ENCODE measurements around the gene MORF4L2.

DNA sequence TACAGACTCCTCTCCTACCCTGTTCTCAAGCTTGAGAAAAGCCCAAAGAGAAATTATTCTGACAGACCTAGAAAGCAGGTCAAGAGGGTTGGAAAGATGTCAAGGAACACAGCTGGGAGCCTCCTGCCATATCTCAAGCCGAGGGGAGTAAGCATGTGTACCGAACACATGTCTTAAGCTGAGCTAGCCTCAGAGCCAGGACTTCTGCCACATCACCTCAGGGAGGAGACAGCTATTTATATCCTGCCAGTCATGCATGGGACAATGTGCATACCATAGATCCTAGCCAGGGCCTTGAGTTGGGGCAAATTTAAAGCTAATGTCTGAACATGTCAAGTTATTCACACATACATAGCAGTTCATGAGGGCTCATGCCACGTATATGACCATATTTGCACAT lies 36.0 kb upstream of the MORF4L2 start:
- no peak for TF ChIP-seq EZH2 (IDR thresholded peaks at IDR 0.05; ENCODE audit: borderline replicate concordance, low read depth, low read length, severe bottlenecking)
- TF ChIP-seq, protein P1, sequence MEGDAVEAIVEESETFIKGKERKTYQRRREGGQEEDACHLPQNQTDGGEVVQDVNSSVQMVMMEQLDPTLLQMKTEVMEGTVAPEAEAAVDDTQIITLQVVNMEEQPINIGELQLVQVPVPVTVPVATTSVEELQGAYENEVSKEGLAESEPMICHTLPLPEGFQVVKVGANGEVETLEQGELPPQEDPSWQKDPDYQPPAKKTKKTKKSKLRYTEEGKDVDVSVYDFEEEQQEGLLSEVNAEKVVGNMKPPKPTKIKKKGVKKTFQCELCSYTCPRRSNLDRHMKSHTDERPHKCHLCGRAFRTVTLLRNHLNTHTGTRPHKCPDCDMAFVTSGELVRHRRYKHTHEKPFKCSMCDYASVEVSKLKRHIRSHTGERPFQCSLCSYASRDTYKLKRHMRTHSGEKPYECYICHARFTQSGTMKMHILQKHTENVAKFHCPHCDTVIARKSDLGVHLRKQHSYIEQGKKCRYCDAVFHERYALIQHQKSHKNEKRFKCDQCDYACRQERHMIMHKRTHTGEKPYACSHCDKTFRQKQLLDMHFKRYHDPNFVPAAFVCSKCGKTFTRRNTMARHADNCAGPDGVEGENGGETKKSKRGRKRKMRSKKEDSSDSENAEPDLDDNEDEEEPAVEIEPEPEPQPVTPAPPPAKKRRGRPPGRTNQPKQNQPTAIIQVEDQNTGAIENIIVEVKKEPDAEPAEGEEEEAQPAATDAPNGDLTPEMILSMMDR (IDR thresholded peaks at IDR 0.05; ENCODE audit: borderline replicate concordance, extremely low read depth, low read length, poor library complexity, severe bottlenecking), result no peak

Data from DND-41 (cell line).